KOPT-K1 (cell line): Measurements from ENCODE around the gene SLC17A5.
A peak's percentile ranks its signal among the peaks of the same experiment; 100 is the strongest.
"Not testable (repeated sequence)": the region's sequence is repeated elsewhere in the genome, so short reads cannot be mapped to it uniquely, and the experiment has no call there.

Source experiments
- H3K27ac ChIP-seq: fragments of 200-600 bp; sonication (generic); 2 replicates; pipeline ENCODE4 v1.5.1; 2016; ENCODE audit warnings: antibody characterized with exemption, mild to moderate bottlenecking, low read depth, low read length; ENCODE audit not compliant: poor library complexity, severe bottlenecking
- H3K36me3 ChIP-seq: fragments of 200-600 bp; sonication (generic); 2 replicates; pipeline ENCODE4 v1.5.1; 2017; ENCODE audit warnings: antibody characterized with exemption, mild to moderate bottlenecking, low read length, moderate library complexity; ENCODE audit not compliant: insufficient read depth
- H3K9me3 ChIP-seq: fragments of 200-600 bp; sonication (generic); 2 replicates; pipeline ENCODE4 v1.5.1; 2017; ENCODE audit warnings: antibody characterized with exemption, low read length, mild to moderate bottlenecking; ENCODE audit not compliant: insufficient read depth, poor library complexity, severe bottlenecking

The SLC17A5 gene

DNA sequence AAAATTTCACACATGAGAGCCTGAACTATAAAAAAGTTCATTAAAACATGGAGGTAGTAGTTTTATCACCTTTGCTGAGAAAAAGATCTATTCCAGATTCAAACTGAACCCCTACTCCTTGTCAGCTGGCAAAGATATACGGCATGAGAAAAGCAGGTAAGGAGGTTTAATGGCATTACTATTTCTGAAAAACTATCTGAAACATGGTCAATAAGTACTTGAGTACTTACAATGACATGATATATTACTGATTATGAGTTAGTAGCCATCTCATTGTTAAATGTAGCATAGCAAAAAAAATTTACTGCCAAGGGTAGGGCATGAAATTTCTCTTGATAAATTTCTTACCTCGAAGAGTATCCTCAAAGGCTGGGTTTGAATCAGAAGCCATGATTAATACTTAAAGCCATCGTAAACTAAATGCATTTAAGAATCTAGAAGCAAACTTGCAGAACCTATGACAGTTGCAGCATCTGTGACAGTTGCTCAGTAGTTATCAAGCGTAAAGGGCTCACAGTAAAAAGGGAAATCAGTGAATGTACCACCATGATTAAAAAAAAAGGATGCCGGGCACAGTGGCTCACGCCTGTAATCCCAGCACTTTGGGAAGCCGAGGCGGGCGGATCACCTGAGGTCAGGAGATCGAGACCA, 8.7 kb downstream of the SLC17A5 start:
- H3K9me3 ChIP-seq = no peaks in the 10 kb centered on the region
- H3K27ac ChIP-seq = peak overlapping the region; percentile 30
- H3K36me3 ChIP-seq = no peaks in the 10 kb centered on the region; the same call in 1 of the 2 replicates

DNA sequence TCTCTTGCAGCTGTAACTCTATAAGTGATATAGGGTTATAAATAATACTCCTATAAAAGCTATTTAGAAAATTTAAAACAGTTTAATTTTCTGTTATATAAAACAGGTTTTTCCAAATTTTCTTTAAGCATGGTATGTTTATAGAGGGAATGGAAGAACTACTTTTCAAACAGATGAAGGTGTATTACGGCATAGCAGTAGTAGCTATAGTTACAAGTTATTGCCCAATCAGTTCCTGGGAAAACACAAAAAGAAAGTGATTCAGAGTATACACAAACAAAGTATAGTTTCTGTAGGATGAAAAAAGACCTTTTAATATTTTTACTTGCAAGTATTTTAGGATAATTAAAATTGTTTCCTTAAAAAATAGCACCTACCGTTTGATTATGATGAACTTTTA, 9.8 kb downstream of the SLC17A5 start:
- Histone ChIP-seq H3K9me3 (no peaks in the 10 kb centered on the region), H3K36me3 (peaks cover 4% of the 10 kb centered on the region; the same call in 1 of the 2 replicates), H3K27ac (no peak overlapping the region)

DNA sequence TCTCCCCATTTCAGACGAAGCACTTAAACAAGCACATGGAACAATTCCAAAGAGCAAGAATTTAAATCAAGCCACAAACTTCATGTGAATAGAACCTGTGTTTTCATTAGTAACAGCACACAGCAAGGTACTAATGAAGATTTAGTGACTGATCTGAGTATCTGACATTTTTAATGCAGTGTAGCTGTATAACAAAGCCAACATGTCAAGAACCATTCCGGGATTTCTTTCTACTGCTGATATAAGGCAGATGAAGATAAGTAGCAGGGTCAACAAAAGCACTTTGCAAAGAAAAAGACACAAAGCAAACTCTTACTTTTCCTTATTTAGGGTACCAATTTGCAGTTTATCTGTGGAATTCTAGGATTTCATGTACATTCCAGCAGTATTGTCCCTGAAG, 11.3 kb downstream of the SLC17A5 start:
- peaks cover 6% of the 10 kb centered on the region; the same call in 1 of the 2 replicates for H3K36me3 ChIP-seq
- no peak overlapping the region for H3K27ac ChIP-seq
- H3K9me3 ChIP-seq = no peaks in the 10 kb centered on the region

DNA sequence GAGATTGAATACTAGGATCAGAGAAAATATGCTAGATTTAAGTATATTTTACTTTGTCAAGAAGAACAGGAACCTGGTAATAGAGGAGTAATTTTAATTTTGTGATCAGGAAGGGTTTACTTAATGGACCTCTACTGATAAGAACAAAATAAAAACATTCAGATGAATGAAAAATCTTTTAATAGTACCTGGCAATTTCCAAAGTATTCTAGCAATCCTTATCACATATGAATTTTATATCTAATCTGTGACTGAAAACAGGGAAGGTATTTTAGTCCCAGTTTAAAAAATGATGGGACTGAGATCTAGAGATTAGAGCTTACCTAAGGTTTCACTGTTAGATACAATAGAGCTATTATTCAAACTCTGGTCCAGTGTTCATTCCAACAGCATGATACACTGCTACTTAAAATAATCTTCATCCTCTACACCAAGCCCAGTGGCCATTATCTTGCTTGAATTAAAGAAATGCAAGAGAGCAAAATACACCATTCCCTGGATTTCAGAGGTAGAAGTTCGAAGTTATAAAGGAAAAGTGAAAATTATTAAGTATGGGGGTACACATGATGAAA, 13.5 kb downstream of the SLC17A5 start:
- H3K36me3 ChIP-seq = peaks cover 10% of the 10 kb centered on the region; the same call in 1 of the 2 replicates
- H3K9me3 ChIP-seq = no peaks in the 10 kb centered on the region
- no peak overlapping the region for H3K27ac ChIP-seq

DNA sequence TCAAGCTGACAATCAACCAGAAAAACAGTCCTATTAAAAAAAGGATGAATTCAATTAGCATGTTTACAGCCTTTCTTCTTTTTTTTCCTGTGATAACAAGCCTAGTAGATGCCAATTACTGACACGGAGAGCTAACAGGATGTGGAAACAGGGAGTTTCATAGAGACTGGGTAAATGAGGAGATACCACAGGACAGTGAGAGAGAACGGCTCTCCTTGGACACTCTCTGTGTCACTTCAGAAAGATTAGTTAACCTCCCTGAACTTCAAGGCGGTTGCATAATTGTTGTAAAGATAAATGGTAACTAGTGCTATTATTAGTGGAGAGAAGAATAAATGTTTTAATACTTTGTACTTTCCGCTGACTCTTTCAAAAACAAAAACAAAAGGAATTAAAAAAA, 14.8 kb downstream of the SLC17A5 start:
- no peaks in the 10 kb centered on the region for H3K9me3 ChIP-seq
- H3K36me3 ChIP-seq = peaks cover 17% of the 10 kb centered on the region
- H3K27ac ChIP-seq = no peak overlapping the region

DNA sequence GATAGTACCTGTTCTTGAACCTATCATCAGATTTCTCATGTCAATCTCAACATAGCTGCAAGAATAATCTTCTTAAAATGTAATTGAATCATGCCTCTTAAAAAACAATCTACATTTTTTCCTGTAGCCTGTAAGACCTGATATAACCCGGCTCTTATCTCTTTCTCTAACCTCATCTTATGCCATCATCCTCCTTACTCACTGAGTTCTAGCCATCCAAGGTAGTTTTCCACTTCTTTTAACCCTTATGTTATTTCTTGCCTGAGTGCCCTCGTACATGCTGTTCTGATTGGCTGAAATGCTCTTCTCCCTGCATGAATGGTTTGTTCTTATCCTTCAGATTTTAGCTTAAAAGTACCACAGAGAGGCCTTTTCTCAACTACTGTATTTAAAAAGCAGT, 16.4 kb downstream of the SLC17A5 start:
- Histone ChIP-seq H3K9me3 (no peaks in the 10 kb centered on the region), H3K27ac (no peak overlapping the region), H3K36me3 (peaks cover 18% of the 10 kb centered on the region)

DNA sequence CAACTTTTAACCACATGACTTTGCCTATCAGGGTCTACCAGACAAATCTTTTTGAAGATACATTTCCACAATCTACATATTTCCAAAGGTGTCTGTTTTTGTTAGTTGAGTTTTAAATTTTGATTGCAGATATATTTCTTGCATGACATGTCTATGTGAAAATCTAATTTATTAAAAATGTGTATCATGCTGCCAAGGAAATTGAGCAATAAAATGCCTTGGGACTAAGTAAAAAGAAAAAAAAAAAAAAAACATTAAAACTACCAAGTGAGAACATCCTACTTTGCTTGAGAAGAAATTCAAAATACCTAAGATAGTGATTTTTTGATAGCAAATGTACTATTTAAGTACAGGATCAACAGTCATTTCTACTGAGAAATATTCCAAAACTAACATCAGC, 17.7 kb downstream of the SLC17A5 start:
- Histone ChIP-seq H3K27ac (no peak overlapping the region), H3K9me3 (no peaks in the 10 kb centered on the region), H3K36me3 (peaks cover 18% of the 10 kb centered on the region)

DNA sequence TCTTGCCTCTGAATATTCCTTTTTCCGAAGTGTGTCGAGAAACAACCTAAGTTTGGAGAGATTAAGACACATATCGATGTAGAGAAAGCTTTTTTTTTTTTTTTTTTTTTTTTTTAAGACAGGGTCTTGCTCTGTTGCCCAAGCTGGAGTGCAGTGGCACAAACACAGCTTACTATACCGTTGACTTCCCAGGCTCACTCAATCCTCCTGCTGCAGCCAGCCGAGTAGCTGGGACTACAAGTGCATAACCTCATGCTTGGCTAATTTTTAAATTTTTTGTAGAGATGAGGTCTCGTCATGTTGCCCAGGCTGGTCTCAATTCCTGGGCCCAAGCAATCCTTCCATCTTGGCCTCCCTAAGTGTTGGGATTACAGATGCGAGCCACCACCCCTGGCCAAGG, 21.4 kb downstream of the SLC17A5 start:
- Histone ChIP-seq H3K36me3 (peaks cover 23% of the 10 kb centered on the region), H3K9me3 (no peaks in the 10 kb centered on the region), H3K27ac (no peak overlapping the region)

DNA sequence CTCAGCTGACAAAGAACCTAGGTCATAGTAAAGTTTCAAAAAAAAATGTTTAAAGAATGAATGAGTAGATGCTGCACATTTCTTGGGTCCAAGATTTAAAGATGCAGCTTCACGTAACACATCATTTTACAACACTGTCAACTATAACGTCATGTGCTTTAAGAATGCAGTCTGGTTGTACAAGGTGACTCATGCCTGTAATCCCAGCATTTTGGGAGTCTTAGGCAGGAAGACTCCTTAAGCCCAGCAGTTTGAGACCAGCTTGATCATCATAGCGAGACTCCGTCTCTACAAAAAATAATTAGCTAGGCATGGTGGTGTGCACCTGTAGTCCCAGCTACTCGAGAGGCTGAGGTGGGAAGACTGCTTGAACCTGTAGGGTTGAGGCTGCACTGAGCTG, 21.9 kb downstream of the SLC17A5 start:
- Histone ChIP-seq H3K9me3 (no peaks in the 10 kb centered on the region), H3K27ac (no peak overlapping the region), H3K36me3 (peaks cover 21% of the 10 kb centered on the region)

DNA sequence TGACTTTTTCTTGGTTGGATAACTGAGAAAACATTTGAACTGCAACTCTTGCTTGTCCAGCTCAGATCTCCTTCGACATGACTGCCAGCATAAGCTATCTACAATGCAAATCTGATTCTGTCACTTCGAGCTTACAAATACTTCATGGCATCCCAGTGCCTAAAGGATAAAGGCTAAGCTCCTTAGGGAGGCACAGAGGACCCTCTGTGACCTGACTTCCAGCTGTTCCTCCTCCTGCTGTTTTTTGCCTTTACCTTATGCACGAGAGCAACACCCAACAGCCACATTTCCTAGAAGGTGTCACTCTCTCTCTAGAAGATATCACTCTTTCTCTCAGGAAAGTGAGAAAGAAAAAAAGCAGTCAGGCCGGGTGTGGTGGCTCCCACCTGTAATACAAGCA, 23.4 kb downstream of the SLC17A5 start:
- H3K36me3 ChIP-seq = peaks cover 21% of the 10 kb centered on the region
- no peaks in the 10 kb centered on the region for H3K9me3 ChIP-seq
- H3K27ac ChIP-seq = no peak overlapping the region

DNA sequence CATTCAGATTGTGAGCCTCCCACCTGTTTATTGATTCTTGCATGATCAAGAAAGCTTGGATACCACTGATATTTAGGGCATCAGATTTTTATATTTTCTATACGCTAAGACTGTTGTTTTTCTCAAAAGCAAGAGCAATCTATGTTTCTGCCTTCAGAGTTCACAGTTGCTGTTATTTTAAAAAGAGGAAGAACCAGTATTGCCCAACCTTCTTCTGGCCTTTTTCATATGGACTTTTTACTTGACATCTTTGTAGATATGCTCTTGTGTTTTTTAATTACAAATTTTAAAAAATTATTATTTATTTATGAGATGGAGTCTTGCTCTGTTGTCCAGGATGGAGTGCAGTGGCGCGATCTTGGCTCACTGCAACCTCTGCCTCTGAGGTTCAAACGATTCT, 28.9 kb downstream of the SLC17A5 start:
- H3K9me3 ChIP-seq = no peaks in the 10 kb centered on the region
- no peak overlapping the region for H3K27ac ChIP-seq
- peaks cover 13% of the 10 kb centered on the region; the same call in 1 of the 2 replicates for H3K36me3 ChIP-seq

DNA sequence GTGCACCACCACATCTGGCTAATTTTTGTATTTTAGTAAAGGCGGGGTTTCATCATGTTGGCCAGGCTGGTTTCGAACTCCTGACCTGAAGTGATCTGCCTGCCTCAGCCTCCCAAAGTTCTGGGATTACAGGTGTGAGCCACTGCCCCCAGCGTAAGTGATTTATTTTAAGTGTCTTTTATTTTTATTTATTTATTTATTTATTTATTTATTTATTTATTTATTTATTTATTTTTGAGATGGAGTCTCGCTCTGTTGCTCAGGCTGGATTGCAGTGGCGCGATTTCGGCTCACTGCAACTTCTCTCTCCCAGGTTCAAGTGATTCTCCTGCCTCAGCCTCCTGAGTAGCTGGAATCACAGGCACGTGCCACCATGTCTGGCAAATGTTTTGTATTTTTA, 30.3 kb downstream of the SLC17A5 start:
- not testable (repeated sequence) for H3K27ac ChIP-seq, H3K36me3 ChIP-seq, H3K9me3 ChIP-seq

DNA sequence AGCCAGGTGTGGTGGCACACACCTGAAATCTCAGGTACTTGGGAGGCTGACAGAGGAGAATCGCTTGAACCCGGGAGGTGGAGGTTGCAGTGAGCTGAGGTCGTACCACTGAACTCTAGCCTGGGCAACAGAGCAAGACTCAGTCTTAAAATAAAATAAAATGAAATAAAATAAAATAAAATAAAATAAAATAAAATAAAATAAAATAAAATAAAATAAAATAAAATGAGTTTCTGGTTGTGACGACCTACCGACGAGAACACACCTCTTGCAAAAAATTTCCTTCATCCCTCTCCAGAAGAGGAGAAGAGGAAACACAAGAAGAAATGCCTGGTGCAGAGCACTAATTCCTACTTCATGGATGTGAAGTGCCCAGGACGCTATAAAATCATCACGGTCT, 35.7 kb downstream of the SLC17A5 start:
- H3K36me3 ChIP-seq, H3K27ac ChIP-seq, H3K9me3 ChIP-seq: not testable (repeated sequence)

DNA sequence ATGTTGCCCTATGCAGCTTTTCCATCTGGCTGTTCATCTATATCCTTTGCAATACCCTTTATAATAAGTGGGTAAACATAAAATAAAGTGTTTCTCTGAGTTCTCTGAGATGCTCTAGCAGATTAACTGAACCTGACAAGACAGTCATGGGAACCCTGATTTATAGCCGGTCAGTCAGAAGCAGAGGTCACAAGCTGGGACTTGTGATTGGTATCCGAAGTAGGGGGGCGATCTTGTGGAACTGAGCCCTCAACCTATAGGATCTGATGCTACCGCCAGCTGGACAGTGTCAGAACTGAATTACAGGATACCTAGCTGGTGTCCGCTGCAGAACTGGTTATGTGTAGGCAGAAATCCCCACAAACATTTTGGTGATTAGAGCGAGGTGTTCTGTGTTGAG, 39.0 kb downstream of the SLC17A5 start:
- Histone ChIP-seq H3K36me3 (peaks cover 5% of the 10 kb centered on the region), H3K9me3 (no peaks in the 10 kb centered on the region), H3K27ac (no peak overlapping the region)

DNA sequence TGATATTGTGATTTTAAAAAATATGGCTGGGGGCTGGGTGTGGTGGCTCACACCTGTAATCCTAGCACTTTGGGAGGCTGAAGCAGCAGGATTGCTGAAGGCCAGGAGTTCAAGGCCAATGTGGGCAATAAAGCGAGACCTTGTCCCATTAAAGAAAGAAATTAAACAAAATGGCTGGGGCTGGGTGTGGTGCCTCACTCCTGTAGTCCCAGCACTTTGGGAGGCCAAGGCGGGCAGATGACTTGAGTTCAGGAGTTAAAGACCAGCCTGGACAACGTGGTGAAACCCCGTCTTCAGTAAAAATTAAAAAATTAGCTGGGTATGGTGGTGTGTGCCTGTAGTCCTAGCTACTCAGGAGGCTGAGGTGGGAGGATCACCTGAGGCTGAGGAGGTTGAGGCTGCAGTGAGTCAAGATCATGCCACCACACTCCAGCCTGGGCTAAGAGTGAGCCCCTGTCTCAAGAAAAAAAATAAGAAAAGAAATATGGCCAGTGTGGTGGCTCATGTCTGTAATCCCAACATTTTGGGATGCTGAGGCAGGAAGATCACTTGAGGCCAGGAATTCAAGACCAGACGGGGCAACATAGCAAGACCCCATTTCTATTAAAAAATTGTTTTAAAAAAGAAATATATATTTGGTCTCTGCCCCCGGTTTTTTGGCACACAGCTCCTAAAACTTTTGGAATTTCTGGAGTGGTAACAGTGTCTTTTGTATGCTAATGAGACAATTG, 39.8 kb downstream of the SLC17A5 start:
- no peaks in the 10 kb centered on the region for H3K9me3 ChIP-seq
- peaks cover 10% of the 10 kb centered on the region for H3K36me3 ChIP-seq
- H3K27ac ChIP-seq = no peak overlapping the region

DNA sequence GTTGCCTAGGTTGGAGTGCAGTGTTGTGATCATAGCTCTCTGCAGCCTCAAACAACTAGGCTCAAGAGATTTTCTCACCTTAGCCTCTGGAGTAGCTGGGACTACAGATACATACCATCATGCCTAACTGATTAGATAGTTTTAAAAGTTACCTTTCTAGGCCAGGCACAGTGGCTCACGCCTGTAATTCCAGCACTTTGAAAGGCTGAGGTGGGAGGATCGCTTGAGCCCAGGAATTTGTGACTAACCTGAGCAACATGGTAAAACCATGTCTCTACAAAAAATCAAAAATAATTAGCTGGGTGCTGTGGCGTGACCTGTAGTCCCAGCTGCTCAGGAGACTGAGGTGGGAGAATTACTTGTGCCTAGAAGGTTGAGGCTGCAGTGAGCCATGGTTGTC, 41.2 kb downstream of the SLC17A5 start:
- Histone ChIP-seq H3K36me3 (peaks cover 22% of the 10 kb centered on the region), H3K27ac (no peak overlapping the region), H3K9me3 (no peaks in the 10 kb centered on the region)
